ENCODE data around the gene SDR39U1.

- TF ChIP-seq, protein P1, sequence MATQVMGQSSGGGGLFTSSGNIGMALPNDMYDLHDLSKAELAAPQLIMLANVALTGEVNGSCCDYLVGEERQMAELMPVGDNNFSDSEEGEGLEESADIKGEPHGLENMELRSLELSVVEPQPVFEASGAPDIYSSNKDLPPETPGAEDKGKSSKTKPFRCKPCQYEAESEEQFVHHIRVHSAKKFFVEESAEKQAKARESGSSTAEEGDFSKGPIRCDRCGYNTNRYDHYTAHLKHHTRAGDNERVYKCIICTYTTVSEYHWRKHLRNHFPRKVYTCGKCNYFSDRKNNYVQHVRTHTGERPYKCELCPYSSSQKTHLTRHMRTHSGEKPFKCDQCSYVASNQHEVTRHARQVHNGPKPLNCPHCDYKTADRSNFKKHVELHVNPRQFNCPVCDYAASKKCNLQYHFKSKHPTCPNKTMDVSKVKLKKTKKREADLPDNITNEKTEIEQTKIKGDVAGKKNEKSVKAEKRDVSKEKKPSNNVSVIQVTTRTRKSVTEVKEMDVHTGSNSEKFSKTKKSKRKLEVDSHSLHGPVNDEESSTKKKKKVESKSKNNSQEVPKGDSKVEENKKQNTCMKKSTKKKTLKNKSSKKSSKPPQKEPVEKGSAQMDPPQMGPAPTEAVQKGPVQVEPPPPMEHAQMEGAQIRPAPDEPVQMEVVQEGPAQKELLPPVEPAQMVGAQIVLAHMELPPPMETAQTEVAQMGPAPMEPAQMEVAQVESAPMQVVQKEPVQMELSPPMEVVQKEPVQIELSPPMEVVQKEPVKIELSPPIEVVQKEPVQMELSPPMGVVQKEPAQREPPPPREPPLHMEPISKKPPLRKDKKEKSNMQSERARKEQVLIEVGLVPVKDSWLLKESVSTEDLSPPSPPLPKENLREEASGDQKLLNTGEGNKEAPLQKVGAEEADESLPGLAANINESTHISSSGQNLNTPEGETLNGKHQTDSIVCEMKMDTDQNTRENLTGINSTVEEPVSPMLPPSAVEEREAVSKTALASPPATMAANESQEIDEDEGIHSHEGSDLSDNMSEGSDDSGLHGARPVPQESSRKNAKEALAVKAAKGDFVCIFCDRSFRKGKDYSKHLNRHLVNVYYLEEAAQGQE (tag by site-specific recombination; IDR thresholded peaks at IDR 0.05) = no peak
- TF ChIP-seq SETDB1 (IDR thresholded peaks at IDR 0.05; ENCODE audit: insufficient read length, low read length) = no peak
- no peak for TF ChIP-seq CTCF (tag by site-specific recombination; IDR thresholded peaks at IDR 0.05)
- no peak for TF ChIP-seq ZNF23 (tag by site-specific recombination; IDR thresholded peaks at IDR 0.05; ENCODE audit: borderline replicate concordance)
- no peak for TF ChIP-seq ZNF302 (tag by site-specific recombination; IDR thresholded peaks at IDR 0.05; ENCODE audit: low read depth)
- no peak for TF ChIP-seq ZEB2 (tag by site-specific recombination; IDR thresholded peaks at IDR 0.05)
- no peak for TF ChIP-seq SCRT1 (tag by site-specific recombination; IDR thresholded peaks at IDR 0.05; ENCODE audit: borderline replicate concordance)
- no peak for TF ChIP-seq SALL2 (tag by site-specific recombination; IDR thresholded peaks at IDR 0.05; ENCODE audit: borderline replicate concordance)
- TF ChIP-seq ZNF837 (tag by site-specific recombination; IDR thresholded peaks at IDR 0.05) = no peak
- TF ChIP-seq ZBTB1 (tag by site-specific recombination; IDR thresholded peaks at IDR 0.05) = no peak
- no peak for TF ChIP-seq BCL11A (tag by site-specific recombination; IDR thresholded peaks at IDR 0.05; ENCODE audit: low read depth)
These were observed 16.8 kb upstream of the SDR39U1 start for GRCh38 chr14:24459331-24459730.
